HG02798 (cell line): ENCODE measurements around the gene CEP170B.
A peak's percentile ranks its signal among the peaks of the same experiment; 100 is the strongest.
"Not testable (repeated sequence)": the region's sequence is repeated elsewhere in the genome, so short reads cannot be mapped to it uniquely, and the experiment has no call there.

ENCODE experiments used
- ATAC-seq: cut with Tn5 transposase; IDR thresholded peaks from one replicate; pipeline ENCODE4 v1.9.1; 2021; ENCODE audit warnings: mild to moderate bottlenecking; ENCODE audit not compliant: unreplicated experiment, poor library complexity

The CEP170B gene

DNA sequence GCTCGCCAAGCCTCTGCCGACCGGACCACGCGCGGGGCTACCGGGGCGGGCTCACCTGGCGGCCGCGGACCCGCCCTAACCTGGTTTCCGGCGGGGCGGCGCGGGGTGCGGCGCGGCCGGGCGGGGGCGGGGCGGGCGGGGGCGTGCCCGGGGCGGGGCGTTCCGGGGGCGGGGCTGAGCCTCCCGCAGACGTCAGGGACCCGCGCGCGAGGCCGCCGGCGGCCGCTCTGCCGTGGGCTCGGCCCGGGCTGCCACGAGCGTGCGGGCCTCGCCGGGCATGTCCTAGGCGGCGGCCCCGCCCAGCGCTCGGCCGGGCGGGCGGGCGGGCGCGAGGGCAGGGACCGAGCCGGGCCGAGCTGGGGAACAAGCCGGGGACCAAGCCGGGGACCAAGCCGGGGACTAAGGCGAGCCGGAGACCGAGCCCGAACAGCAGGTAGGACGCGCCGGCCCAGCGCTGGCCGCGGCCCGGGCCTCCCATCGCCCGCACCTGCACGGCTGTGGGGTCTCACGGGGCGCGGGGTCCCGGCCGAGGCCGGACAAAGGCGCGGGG is at the start of gene CEP170B:
CEP170B (plus strand) TSS at position 188 of the 550 bp plus-strand sequence. CDS start 3,183 bp downstream, outside the sequence.
- ATAC-seq: no peak

DNA sequence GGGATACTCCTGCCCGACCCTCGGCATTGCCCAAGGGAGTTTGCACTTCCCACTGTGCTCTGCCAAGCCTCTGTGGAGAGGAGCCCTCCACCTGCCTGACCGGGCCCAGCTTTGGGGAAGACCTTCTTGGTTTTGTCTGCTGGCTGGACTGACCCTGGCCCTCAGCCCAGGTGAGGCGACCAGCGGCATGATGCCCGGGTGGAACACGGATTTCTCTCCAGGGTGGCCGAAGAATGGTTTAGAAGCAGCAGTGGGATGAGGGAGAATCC is 48.5 kb upstream of the CEP170B start:
- ATAC-seq: no peak

DNA sequence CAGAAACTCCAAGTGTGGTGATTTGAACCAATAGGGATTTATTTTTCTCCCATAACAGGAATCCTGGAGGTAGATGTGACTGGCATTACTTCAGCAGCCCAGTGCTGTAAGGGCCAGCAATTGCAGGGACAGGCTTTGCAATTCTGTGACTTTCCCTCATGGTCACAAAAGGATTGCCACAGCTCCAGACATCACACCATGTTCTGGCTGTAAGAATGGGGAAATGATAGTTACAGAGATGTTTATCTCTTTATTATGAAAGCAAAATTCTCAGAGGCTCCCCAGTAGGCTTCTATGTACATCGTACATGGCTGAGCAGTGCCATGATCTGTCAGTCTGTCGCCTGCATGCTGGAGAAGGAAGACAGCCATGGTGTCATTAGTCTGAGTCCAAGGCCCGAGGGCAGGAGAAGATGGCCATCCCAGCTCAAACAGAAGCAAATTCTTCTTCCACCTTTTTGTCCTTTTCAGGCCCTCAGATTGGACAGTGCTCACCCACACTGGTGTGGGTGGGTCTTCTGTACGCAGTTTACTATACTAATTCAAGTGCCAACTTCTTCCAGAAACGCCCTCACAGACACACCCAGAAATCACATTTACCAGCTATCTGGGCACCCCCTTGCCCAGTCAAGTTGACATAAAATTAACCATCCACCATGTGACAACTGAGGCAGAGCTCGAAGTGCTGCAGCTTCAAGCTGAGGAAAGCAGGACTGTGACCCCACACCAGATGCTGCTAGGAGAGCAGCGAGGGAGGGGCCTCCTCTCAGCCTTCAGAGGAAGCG is 46.9 kb upstream of the CEP170B start:
- ATAC-seq: no peak

- no peak for ATAC-seq
Measured at GRCh38 chr14:104818714-104819161, 46.3 kb upstream of the CEP170B start.

- no peak for ATAC-seq
Measured at GRCh38 chr14:104819361-104819781, 45.7 kb upstream of the CEP170B start.

GRCh38 chr14:104820669-104821228 is 44.3 kb upstream of the CEP170B start:
- no peak for ATAC-seq

DNA sequence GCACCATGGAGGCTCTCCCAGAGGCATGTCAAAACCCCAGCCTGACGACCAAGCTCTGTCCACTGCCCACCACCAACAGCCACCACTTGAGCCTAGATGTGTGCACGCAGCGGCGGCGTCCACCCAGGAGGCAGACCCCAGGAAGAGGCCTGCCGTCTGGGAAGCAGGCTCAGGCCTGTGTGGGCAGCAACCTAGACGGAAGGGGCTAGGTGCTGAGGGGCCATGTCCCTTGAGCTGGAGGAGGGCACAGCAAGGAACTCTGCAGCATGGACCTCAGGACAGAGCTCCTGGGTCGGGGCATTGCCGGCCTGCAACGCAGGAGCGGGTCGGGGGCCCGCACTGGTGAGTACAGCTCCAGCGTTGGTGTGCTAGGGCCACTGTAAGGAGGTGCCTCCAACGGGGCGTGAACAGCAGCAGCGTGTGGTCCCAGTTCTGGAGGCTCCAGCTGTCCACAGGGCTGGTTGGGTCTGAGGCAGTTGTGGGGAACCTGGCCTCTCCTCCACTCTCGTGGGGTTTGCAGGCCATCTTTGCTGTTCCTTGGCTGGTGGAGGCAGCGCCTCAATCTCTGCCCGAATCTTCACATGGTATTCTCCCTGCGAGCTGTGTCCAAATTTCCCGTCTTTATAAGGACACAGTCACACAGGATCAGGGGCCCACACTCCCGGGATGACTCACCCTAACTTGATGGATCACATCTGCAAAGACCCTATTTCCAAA is 43.7 kb upstream of the CEP170B start:
- ATAC-seq: no peak

DNA sequence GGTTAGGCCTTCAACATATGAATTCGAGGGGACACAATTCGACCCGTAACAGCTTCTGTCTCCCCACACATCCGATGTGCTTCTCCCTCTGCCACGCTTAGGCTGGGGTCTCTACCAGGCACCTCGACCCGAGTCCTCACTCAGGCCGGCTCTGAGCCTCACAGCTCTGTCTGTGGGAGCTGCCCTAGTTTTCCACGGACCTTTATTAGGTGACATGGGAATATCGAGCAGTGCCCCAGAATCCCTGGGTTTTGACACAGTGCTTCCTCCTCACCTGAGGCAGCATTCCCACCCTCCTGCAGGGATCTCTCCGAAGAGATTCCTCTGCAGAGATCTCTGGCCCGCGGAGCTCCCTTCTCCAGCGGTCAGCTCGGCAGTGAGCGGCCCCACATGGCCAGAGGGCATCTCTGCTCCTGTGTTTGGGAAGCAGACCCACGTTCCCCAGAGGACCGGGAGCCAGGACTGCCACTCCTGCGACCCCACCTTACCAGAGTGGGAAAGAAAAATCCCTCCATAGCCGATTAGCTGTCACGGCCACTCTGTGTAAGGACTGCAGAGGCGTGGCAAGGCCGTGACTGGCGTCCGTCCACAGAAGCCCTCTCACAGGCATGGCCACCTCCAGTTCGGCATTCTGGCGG is 43.0 kb upstream of the CEP170B start:
- ATAC-seq: no peak

DNA sequence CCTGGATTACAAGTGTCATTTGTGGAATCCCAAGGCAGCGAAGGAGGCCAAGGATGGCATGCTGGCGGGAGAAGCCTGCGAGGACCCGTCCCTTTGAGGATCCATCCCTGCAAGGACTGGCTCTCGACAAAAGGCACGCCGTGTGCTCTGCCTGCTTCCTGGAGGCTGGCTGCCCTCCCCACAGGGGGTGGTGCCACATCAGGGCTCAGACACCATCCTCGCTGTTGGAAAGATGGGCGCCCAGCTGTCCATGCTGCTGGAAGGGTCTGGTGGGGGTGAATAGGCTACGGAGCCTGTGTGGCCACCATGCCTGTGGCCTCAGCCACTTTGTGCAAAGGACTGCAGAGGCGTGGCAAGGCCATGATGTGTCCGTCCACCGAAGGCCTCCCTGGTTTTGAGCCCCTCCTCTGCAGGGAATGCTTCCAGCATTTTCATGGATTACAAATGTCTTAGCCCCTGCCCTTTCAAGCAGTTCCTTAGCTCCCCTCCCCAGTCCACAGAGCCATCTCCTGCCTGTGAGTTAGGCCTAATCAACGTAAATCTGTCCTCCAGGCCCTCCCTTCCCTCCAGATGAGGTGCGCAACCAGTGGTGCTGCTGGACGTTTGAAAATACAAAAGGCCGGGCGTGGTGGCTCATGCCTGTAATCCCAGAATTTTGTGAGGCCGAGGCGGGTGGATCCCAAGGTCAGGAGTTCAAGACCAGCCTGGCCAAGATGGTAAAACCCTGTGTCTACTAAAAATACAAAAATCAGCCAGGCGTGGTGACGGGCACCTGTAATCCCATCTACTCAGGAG is 42.0 kb upstream of the CEP170B start:
- no peak for ATAC-seq

GRCh38 chr14:104824353-104824997 is 40.6 kb upstream of the CEP170B start:
- no peak for ATAC-seq

DNA sequence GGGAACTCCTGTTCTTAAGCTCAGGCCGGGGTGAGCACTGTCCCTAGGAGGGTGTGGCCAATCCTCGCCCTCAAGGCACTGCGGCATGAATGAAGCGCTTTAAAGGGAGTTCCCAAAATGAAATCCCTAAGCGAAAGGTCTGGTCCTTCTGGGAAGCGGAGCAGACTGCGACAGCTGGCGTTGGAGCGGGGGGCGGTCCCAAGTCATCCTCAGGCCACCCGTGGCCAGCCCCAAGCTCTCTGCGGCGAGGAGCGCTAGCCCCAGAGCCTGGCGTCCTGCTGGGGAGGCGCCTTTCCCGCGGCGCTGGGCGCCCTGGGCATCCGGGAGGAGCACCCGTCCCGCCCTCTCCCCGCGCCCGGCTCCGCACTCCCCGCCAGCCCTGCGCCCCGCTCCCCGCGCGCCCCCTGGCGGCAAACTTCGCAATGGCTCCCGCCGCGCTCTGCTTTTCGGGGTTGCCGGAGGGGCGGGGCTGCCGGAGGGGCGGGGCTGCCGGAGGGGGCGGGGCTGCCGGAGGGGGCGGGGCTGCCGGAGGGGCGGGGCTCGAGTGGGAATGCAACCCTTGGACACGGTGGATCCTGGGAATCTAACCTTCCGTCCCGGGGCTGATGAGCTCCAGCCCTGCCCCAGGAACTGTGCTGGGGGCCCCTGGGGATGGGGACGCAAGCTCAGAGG is 38.7 kb upstream of the CEP170B start:
- ATAC-seq: peak; percentile 79

DNA sequence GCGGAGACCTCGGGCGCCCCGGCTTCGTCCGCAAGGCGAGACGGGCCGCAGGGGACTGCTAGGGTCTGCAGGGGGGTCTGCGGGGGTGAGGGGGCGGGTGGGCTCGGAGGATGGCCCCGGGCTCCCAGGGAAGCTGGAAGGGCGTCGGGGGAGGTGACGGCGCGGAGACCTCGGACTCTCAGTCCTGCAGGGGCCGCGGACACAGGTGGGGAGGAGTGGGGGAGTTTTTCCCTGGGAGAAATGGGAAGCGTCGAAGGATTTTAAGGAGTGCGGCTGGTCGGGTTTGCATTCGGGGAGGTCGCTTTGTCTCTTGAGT is 38.2 kb upstream of the CEP170B start:
- ATAC-seq: no peak

DNA sequence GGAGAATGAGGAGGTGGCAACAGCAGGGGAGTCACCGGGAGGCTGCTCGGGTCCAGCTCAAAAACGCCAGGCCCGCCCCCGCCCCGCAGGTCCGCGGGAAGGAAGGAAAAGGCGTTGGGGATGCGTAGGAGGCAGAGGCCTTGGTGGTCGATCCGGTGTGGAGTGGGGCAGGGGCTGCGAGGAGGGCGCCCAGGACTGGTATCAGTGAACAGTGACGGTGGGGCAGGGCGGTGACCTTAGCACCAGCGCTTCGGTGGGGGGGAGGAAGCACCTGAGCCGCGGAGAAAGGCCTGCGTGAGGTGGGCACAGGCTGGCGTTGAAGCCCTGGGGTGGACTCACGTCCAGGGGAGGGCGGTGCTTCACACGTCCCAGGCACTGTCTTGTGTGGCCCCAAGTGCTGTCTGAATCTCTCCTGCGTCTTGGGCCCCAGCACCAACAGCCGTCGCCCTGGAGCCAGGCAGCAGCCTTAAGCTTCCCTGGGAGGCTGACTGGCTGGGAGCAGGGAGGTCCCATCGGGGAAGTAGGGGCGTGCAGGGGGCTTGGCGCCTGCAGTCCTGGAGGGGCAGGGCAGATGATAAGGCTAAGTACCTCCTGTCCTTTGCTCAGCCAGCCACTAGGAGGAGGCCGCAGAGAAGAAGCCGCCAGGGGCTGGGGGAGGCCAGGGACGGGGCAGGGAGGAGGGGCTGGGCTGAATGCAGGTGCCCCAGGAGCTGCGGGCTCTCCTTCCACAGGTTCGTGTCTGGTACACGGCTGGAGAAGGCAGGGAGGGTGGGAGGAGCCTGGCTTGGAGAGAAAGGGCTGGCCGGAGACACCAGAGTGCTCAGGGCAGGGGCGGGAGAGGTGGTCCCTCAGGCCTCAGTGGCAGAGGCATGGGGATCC is 37.7 kb upstream of the CEP170B start:
- ATAC-seq: no peak

DNA sequence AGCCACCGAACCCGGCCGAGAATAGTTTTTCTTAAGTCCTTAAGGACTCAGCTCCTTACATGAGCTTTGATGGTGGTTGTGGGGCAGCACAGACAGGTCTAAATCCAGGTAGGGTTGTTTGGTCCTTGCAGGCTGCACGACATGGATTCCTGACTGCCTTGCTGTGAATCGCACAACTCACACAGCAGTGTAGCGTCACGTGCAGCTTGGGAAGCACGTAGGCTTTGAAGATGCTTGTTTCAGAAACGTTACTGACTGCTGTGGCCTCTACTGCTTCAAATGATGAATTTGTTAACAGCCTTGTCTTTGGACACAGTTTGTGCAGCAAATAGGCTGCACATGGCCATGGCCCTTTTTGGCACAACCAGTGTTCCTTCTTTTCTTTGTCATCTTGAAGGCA is 34.3 kb upstream of the CEP170B start:
- ATAC-seq: no peak

GRCh38 chr14:104836171-104836935 is 28.7 kb upstream of the CEP170B start:
- ATAC-seq: not testable (repeated sequence)

GRCh38 chr14:104841730-104842129 is 23.3 kb upstream of the CEP170B start:
- no peak for ATAC-seq

- no peak for ATAC-seq
Measured at GRCh38 chr14:104843006-104843405, 22.1 kb upstream of the CEP170B start.
